H9 (cell line): ENCODE data around the gene ZNF831. TPM values are rescaled to one million over a fixed set of nuclear protein-coding genes. Genes with fewer than 3 reads are reported as not detected.

ENCODE experiments used
- DNase-seq: peaks from one replicate; pipeline ENCODE4 v3.0.0-alpha.2; 2017
- H2AFZ ChIP-seq: one replicate; pipeline ENCODE4 v1.6.1; 2013; ENCODE audit warnings: mild to moderate bottlenecking, low read length, control low read depth, moderate library complexity
- H2AK5ac ChIP-seq: 2 replicates; pipeline ENCODE4 v1.6.1; 2013; ENCODE audit warnings: low read length, control low read depth, mixed read lengths; ENCODE audit not compliant: insufficient read length
- H2BK120ac ChIP-seq: one replicate; pipeline ENCODE4 v1.6.1; 2013; ENCODE audit warnings: low read depth, mild to moderate bottlenecking, low read length, control low read depth, inconsistent platforms; ENCODE audit not compliant: poor library complexity, severe bottlenecking
- H2BK12ac ChIP-seq: 2 replicates; pipeline ENCODE4 v1.6.1; 2013; ENCODE audit warnings: low read length, control low read depth, mixed read lengths, low read depth; ENCODE audit not compliant: insufficient read length
- H2BK15ac ChIP-seq: 2 replicates; pipeline ENCODE4 v1.6.1; 2013; ENCODE audit warnings: low read depth, low read length, control low read depth
- H2BK20ac ChIP-seq: one replicate; pipeline ENCODE4 v1.6.1; 2013; ENCODE audit warnings: low read depth, mild to moderate bottlenecking, low read length, control low read depth, inconsistent platforms; ENCODE audit not compliant: poor library complexity, severe bottlenecking
- H2BK5ac ChIP-seq: 2 replicates; pipeline ENCODE4 v1.6.1; 2013; ENCODE audit warnings: low read length, control low read depth, mixed read lengths; ENCODE audit not compliant: insufficient read length
- H3K14ac ChIP-seq: 2 replicates; pipeline ENCODE4 v1.6.1; 2013; ENCODE audit warnings: low read length, control low read depth; ENCODE audit not compliant: insufficient read depth
- H3K18ac ChIP-seq: 2 replicates; pipeline ENCODE4 v1.6.1; 2013; ENCODE audit warnings: low read depth, mild to moderate bottlenecking, mixed read lengths, low read length, control low read depth; ENCODE audit not compliant: insufficient read length
- H3K23ac ChIP-seq: 2 replicates; pipeline ENCODE4 v1.6.1; 2013; ENCODE audit warnings: low read length, control low read depth, mixed read lengths, low read depth; ENCODE audit not compliant: insufficient read length
- H3K23me2 ChIP-seq: 2 replicates; pipeline ENCODE4 v1.6.1; 2013; ENCODE audit warnings: low read depth, mild to moderate bottlenecking, mixed read lengths, low read length, control low read depth; ENCODE audit not compliant: insufficient read length, poor library complexity, severe bottlenecking
- H3K27ac ChIP-seq: 2 replicates; pipeline ENCODE4 v1.5.1; 2013; ENCODE audit warnings: low read length, control low read depth, mixed read lengths, low read depth; ENCODE audit not compliant: insufficient read length
- H3K27me3 ChIP-seq: 2 replicates; pipeline ENCODE4 v1.6.1; 2013; ENCODE audit warnings: low read length, control low read depth, inconsistent platforms; ENCODE audit not compliant: insufficient read depth
- H3K4ac ChIP-seq: 2 replicates; pipeline ENCODE4 v1.6.1; 2013; ENCODE audit warnings: low read depth, mild to moderate bottlenecking, control low read depth, inconsistent platforms, low read length, moderate library complexity
- H3K4me1 ChIP-seq: 2 replicates; pipeline ENCODE4 v1.6.1; 2013; ENCODE audit warnings: low read length, control low read depth, inconsistent platforms; ENCODE audit not compliant: insufficient read depth
- H3K4me2 ChIP-seq: 2 replicates; pipeline ENCODE4 v1.6.1; 2013; ENCODE audit warnings: low read length, control low read depth, mixed read lengths; ENCODE audit not compliant: insufficient read length, insufficient read depth
- H3K56ac ChIP-seq: 2 replicates; pipeline ENCODE4 v1.6.1; 2013; ENCODE audit warnings: low read depth, mild to moderate bottlenecking, mixed read lengths, low read length, control low read depth; ENCODE audit not compliant: insufficient read length
- H3K79me1 ChIP-seq: 2 replicates; pipeline ENCODE4 v1.6.1; 2013; ENCODE audit warnings: low read depth, mild to moderate bottlenecking, moderate library complexity, low read length, control low read depth, inconsistent platforms; ENCODE audit not compliant: insufficient read depth, poor library complexity, severe bottlenecking
- H3K79me2 ChIP-seq: 2 replicates; pipeline ENCODE4 v1.6.1; 2013; ENCODE audit warnings: low read length, control low read depth, inconsistent platforms; ENCODE audit not compliant: insufficient read depth
- H3K9ac ChIP-seq: 2 replicates; pipeline ENCODE4 v1.6.1; 2013; ENCODE audit warnings: low read length, control low read depth, mixed read lengths; ENCODE audit not compliant: insufficient read length; ENCODE audit errors: extremely low read depth
- H3K9me3 ChIP-seq: one replicate; pipeline ENCODE4 v1.6.1; 2013; ENCODE audit warnings: low read depth, low read length, inconsistent platforms; ENCODE audit not compliant: control insufficient read depth
- H3T11ph ChIP-seq: one replicate; pipeline ENCODE4 v1.6.1; 2013; ENCODE audit warnings: mild to moderate bottlenecking, low read length, control low read depth, inconsistent platforms
- H4K20me1 ChIP-seq: one replicate; pipeline ENCODE4 v1.6.1; 2013; ENCODE audit not compliant: control insufficient read depth, insufficient read length, insufficient read depth
- H4K5ac ChIP-seq: 2 replicates; pipeline ENCODE4 v1.6.1; 2013; ENCODE audit warnings: low read depth, mild to moderate bottlenecking, mixed read lengths, low read length, control low read depth; ENCODE audit not compliant: insufficient read length
- H4K8ac ChIP-seq: replicated peaks from 2 replicates; pipeline ENCODE4 v1.6.1; 2013; ENCODE audit warnings: low read length, control low read depth, mixed read lengths, low read depth; ENCODE audit not compliant: insufficient read length
- H4K91ac ChIP-seq: 2 replicates; pipeline ENCODE4 v1.6.1; 2013; ENCODE audit warnings: low read depth, mild to moderate bottlenecking, moderate library complexity, mixed read lengths, low read length, control low read depth; ENCODE audit not compliant: insufficient read length
- H3K27ac Mint-ChIP-seq, 3 experiments: 2 replicates in 2 of 3; 3 replicates in 1 of 3; pipeline ENCODE4 v1.8.0; 2020 to 2021; ENCODE audit warnings: mixed read lengths in 3 of 3, mild to moderate bottlenecking in 1 of 3, moderate library complexity in 1 of 3
- H3K27me3 Mint-ChIP-seq: 2 replicates; pipeline ENCODE4 v1.8.0; 2021; ENCODE audit warnings: low read depth, mild to moderate bottlenecking, moderate library complexity, mixed read lengths
- H3K36me3 Mint-ChIP-seq, 3 experiments: 2 replicates in 2 of 3; 3 replicates in 1 of 3; pipeline ENCODE4 v1.8.0; 2020 to 2021; ENCODE audit warnings: low read depth in 3 of 3, mixed read lengths in 3 of 3; ENCODE audit not compliant: insufficient read depth in 1 of 3
- H3K4me1 Mint-ChIP-seq, 2 experiments: 2 replicates each; pipeline ENCODE4 v1.8.0; 2020; ENCODE audit warnings: mixed read lengths in 2 of 2
- H3K4me3 Mint-ChIP-seq, 2 experiments: 2 replicates in 1 of 2; 3 replicates in 1 of 2; pipeline ENCODE4 v1.8.0; 2020 to 2021; ENCODE audit warnings: mild to moderate bottlenecking in 2 of 2, mixed read lengths in 2 of 2, moderate library complexity in 1 of 2
- H3K9me3 Mint-ChIP-seq, 2 experiments: 2 replicates in 1 of 2; 3 replicates in 1 of 2; pipeline ENCODE4 v1.8.0; 2020; ENCODE audit warnings: mild to moderate bottlenecking in 2 of 2, mixed read lengths in 2 of 2, moderate library complexity in 1 of 2
- WGBS: extraction: QIAGEN DNeasy Blood & Tissue Kit; methylation state at CpG from one replicate; pipeline ENCODE4 v1.1.7; 2013; ENCODE audit warnings: missing lambda C conversion rate, low lambda C conversion rate, mixed read lengths; ENCODE audit not compliant: insufficient read length; ENCODE audit errors: extremely low coverage; 5-methylcytosine and 5-hydroxymethylcytosine counted together
- total RNA-seq: library from RNA; stranded (reverse); gene quantifications from 2 replicates; pipeline ENCODE4 v1.2.1, GENCODE V29; 2021
- TF ChIP-seq, protein P1 (sequence below): fragments of 200-600 bp; sonication (generic); conservative IDR thresholded peaks from 3 replicates; pipeline ENCODE4 v1.8.0; 2021; ENCODE audit warnings: antibody characterized with exemption, mild to moderate bottlenecking

Gene ZNF831
- total RNA-seq, 1 experiment from 2014 or later: not detected

DNA sequence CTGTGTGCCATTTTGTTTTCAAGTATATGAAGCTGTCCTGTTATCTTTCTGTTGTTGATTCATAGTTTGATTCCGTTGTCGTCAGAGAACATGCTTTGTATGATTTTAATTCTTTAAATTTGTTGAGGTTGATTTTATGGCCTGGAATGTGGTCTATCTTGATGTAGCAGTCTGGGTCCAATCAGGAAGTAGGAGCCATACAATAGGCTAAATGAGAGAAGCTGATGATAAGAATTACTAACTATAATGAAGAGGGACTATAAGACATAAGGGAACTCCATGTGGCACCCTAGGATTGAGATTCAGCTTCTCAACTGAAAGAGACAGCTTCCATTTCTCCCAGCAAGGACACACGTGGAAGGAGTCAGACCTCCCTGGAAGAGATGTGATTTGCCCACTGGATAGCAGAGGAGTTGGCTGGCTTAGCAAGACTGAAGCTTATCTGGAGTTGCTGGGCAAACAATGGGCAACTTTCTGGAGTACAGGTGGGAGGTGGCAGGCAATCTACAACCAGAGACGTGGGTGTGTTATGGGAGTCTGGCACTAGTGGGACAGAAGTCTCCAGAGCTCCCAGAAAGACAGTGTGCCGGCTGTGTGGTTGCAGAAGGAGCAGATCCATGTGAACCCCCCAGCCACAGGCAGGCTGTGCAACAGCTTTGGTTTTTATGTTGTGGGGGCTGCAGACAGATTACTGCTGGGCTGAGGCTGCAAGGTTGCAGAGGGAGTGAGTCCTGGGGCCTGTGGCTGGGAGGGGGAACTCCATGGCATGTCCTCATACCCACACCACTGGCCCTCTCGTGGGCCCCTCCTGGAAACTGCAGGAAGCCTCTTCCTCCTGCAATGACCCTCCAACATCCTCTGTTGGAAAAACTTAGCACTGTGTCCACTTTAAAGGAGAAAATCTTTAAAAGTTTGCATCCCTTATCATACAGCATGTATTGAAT, 7.1 kb downstream of the ZNF831 start:
- H2BK5ac ChIP-seq: no peak overlapping the region
- no peak overlapping the region for H3K18ac ChIP-seq
- Mint-ChIP-seq H3K4me1 (peaks cover 0 to 4% of the 10 kb centered on the region in 2 experiments; a peak in 1 of 4 replicates), H3K9me3 (no peaks in the 10 kb centered on the region), H3K36me3 (no peaks in the 10 kb centered on the region), H3K4me3 (no peak overlapping the region), H3K27ac (no peak overlapping the region), H3K27me3 (peaks cover 11% of the 10 kb centered on the region)
- TF ChIP-seq, protein P1, sequence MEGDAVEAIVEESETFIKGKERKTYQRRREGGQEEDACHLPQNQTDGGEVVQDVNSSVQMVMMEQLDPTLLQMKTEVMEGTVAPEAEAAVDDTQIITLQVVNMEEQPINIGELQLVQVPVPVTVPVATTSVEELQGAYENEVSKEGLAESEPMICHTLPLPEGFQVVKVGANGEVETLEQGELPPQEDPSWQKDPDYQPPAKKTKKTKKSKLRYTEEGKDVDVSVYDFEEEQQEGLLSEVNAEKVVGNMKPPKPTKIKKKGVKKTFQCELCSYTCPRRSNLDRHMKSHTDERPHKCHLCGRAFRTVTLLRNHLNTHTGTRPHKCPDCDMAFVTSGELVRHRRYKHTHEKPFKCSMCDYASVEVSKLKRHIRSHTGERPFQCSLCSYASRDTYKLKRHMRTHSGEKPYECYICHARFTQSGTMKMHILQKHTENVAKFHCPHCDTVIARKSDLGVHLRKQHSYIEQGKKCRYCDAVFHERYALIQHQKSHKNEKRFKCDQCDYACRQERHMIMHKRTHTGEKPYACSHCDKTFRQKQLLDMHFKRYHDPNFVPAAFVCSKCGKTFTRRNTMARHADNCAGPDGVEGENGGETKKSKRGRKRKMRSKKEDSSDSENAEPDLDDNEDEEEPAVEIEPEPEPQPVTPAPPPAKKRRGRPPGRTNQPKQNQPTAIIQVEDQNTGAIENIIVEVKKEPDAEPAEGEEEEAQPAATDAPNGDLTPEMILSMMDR: no peak
- no peak overlapping the region for H2BK15ac ChIP-seq
- H3K56ac ChIP-seq: no peak overlapping the region
- H2AFZ ChIP-seq: no peak overlapping the region
- no peak overlapping the region; the same call in 1 of the 2 replicates for H3K14ac ChIP-seq
- no peaks in the 10 kb centered on the region for H4K20me1 ChIP-seq
- H4K91ac ChIP-seq: no peak overlapping the region
- no peak overlapping the region for H3K4me2 ChIP-seq
- no peak overlapping the region for H4K5ac ChIP-seq
- H3K4ac ChIP-seq: no peak overlapping the region
- H3K4me1 ChIP-seq: no peaks in the 10 kb centered on the region
- no peaks in the 10 kb centered on the region for H3K79me2 ChIP-seq
- no peak overlapping the region for H3K9ac ChIP-seq
- H2BK12ac ChIP-seq: no peak overlapping the region
- no peak overlapping the region for H2AK5ac ChIP-seq
- H4K8ac ChIP-seq: no peak overlapping the region
- no peaks in the 10 kb centered on the region for H3K79me1 ChIP-seq
- H3K27ac ChIP-seq: no peak overlapping the region
- H2BK120ac ChIP-seq: no peak overlapping the region
- no peak overlapping the region for H3K23ac ChIP-seq
- no peaks in the 10 kb centered on the region for H3K9me3 ChIP-seq
- no peak overlapping the region for H2BK20ac ChIP-seq
- DNase-seq: no peak
- H3K27me3 ChIP-seq: no peaks in the 10 kb centered on the region
- WGBS: no CpG with 5 or more reads among the region's 6 CpGs
- no peaks in the 10 kb centered on the region for H3K23me2 ChIP-seq
- no peak overlapping the region for H3T11ph ChIP-seq
